Measurements from ENCODE around the gene APOBEC3C. TPM values are rescaled to one million over a fixed set of nuclear protein-coding genes. Genes with fewer than 3 reads are reported as not detected.
"Not testable (repeated sequence)": the region's sequence is repeated elsewhere in the genome, so short reads cannot be mapped to it uniquely, and the experiment has no call there.

The APOBEC3C gene
- total RNA-seq, 2 experiments from 2014 or later: 13.9 to 14.8 TPM

- H3K27me3 ChIP-seq (ENCODE audit: control insufficient read depth in 1 of 2, insufficient read depth in 2 of 2, low read length in 2 of 2); CTCF ChIA-PET; H3K9me3 ChIP-seq (ENCODE audit: control insufficient read depth in 1 of 2, insufficient read depth in 1 of 2, low read length in 2 of 2); H3K9me3 Mint-ChIP-seq; H3K27me3 Mint-ChIP-seq: not testable (repeated sequence)
- Histone ChIP-seq H3K27ac (ENCODE audit: low read depth in 1 of 2, low read length in 2 of 2) (peak within 1 kb of the TSS; percentile 55 to 63), H3K4me1 (ENCODE audit: insufficient read depth, low read length) (peaks cover 44% of the 10 kb centered on the region), H3K4me3 (ENCODE audit: low read length) (peak within 1 kb of the TSS; percentile 67), H3K36me3 (ENCODE audit: insufficient read depth, low read length) (peaks cover 18% of the 10 kb centered on the region)
- intact Hi-C loops (cut with DNase I, micrococcal nuclease): loop anchor here in 1 of 2 experiments (5.0 kb wide), 2 partner anchors 33 to 47 kb away; no protein-coding TSS in a partner anchor
- POLR2A ChIA-PET: interaction anchor here (0.7 to 1.0 kb wide), 2 partner anchors 13 to 49 kb away, joined by 3 to 4 read pairs; no protein-coding TSS in a partner anchor
- Mint-ChIP-seq H3K4me3 (peak within 1 kb of the TSS; percentile 88), H3K27ac (peak within 1 kb of the TSS; percentile 85), H3K4me1 (ENCODE audit: low read depth) (peaks cover 47% of the 10 kb centered on the region), H3K36me3 (ENCODE audit: low read depth) (peaks cover 17% of the 10 kb centered on the region)
- DNase-seq (peak; percentile 46 to 83 (median 52)), ATAC-seq (ENCODE audit: poor library complexity) (peak; percentile 89)
Measured at GRCh38 chr22:39040538-39041296, 26.7 kb downstream of the APOBEC3C start, which contains the start of gene APOBEC3F. Gene APOBEC3F (plus strand): TSS chr22:39040864. CDS start chr22:39040961, 97 bp downstream.

DNA sequence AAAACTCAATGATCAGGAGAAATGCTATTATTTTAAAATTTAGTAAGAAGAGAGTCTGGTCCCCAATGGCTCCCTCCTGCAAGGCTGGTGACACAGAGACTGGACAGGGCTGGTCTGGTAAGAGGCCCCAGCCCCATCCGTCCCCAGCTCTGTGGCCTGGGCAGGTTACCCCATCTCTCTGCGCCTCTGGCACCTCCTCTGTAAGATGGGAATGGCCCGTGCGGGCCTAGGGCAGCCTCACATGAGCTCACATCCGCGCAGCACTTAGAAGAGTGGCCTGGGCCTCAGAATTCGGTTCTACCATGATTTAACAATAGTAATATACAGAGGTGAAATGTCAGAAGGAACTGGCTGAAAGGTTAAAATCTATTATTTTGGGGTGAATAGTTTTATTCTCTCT, 27.9 kb downstream of the APOBEC3C start:
- no peaks in the 10 kb centered on the region for H3K27me3 Mint-ChIP-seq
- H3K4me1 Mint-ChIP-seq (ENCODE audit: low read depth): peaks cover 48% of the 10 kb centered on the region
- POLR2A ChIA-PET: no interaction called here
- Histone ChIP-seq H3K4me3 (ENCODE audit: low read length) (peak overlapping the region; percentile 67), H3K4me1 (ENCODE audit: insufficient read depth, low read length) (peaks cover 42% of the 10 kb centered on the region), H3K9me3 (ENCODE audit: control insufficient read depth in 1 of 2, insufficient read depth in 1 of 2, low read length in 2 of 2) (no peaks in the 10 kb centered on the region), H3K36me3 (ENCODE audit: insufficient read depth, low read length) (peaks cover 22% of the 10 kb centered on the region), H3K27me3 (ENCODE audit: control insufficient read depth in 1 of 2, insufficient read depth in 2 of 2, low read length in 2 of 2) (no peaks in the 10 kb centered on the region), H3K27ac (ENCODE audit: low read depth in 1 of 2, low read length in 2 of 2) (no peak overlapping the region)
- DNase-seq (no peak), ATAC-seq (ENCODE audit: poor library complexity) (no peak)
- no peaks in the 10 kb centered on the region for H3K9me3 Mint-ChIP-seq
- intact Hi-C loops (cut with DNase I, micrococcal nuclease): loop anchor here in 1 of 2 experiments (5.0 kb wide), 2 partner anchors 35 to 45 kb away; no protein-coding TSS in a partner anchor
- H3K4me3 Mint-ChIP-seq: peak overlapping the region; percentile 88
- H3K36me3 Mint-ChIP-seq (ENCODE audit: low read depth): peaks cover 28% of the 10 kb centered on the region
- TF ChIP-seq, protein P1, sequence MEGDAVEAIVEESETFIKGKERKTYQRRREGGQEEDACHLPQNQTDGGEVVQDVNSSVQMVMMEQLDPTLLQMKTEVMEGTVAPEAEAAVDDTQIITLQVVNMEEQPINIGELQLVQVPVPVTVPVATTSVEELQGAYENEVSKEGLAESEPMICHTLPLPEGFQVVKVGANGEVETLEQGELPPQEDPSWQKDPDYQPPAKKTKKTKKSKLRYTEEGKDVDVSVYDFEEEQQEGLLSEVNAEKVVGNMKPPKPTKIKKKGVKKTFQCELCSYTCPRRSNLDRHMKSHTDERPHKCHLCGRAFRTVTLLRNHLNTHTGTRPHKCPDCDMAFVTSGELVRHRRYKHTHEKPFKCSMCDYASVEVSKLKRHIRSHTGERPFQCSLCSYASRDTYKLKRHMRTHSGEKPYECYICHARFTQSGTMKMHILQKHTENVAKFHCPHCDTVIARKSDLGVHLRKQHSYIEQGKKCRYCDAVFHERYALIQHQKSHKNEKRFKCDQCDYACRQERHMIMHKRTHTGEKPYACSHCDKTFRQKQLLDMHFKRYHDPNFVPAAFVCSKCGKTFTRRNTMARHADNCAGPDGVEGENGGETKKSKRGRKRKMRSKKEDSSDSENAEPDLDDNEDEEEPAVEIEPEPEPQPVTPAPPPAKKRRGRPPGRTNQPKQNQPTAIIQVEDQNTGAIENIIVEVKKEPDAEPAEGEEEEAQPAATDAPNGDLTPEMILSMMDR (IDR thresholded peaks at IDR 0.05): no peak
- CTCF ChIA-PET: no interaction called here
- peak overlapping the region; percentile 85 for H3K27ac Mint-ChIP-seq

GRCh38 chr22:39043063-39043462, 29.0 kb downstream of the APOBEC3C start:
- H3K27ac Mint-ChIP-seq; ATAC-seq (ENCODE audit: poor library complexity); POLR2A ChIA-PET; H3K9me3 ChIP-seq (ENCODE audit: control insufficient read depth in 1 of 2, insufficient read depth in 1 of 2, low read length in 2 of 2); H3K4me3 ChIP-seq (ENCODE audit: low read length); H3K9me3 Mint-ChIP-seq; H3K27ac ChIP-seq (ENCODE audit: low read depth in 1 of 2, low read length in 2 of 2); H3K27me3 Mint-ChIP-seq; H3K27me3 ChIP-seq (ENCODE audit: control insufficient read depth in 1 of 2, insufficient read depth in 2 of 2, low read length in 2 of 2); CTCF ChIA-PET; DNase-seq: not testable (repeated sequence)
- peaks cover 37% of the 10 kb centered on the region for H3K4me1 ChIP-seq (ENCODE audit: insufficient read depth, low read length)
- Mint-ChIP-seq H3K36me3 (ENCODE audit: low read depth) (peaks cover 33% of the 10 kb centered on the region), H3K4me1 (ENCODE audit: low read depth) (peaks cover 42% of the 10 kb centered on the region), H3K4me3 (peak overlapping the region; percentile 30)
- peaks cover 22% of the 10 kb centered on the region for H3K36me3 ChIP-seq (ENCODE audit: insufficient read depth, low read length)
- intact Hi-C loops (cut with DNase I, micrococcal nuclease): loop anchor here in 1 of 2 experiments (5.0 kb wide), 2 partner anchors 36 to 44 kb away; no protein-coding TSS in a partner anchor

GRCh38 chr22:39045136-39045535, 31.1 kb downstream of the APOBEC3C start:
- Histone ChIP-seq H3K4me1 (ENCODE audit: insufficient read depth, low read length) (peaks cover 34% of the 10 kb centered on the region), H3K36me3 (ENCODE audit: insufficient read depth, low read length) (peaks cover 22% of the 10 kb centered on the region)
- peaks cover 29% of the 10 kb centered on the region for H3K4me1 Mint-ChIP-seq (ENCODE audit: low read depth)
- H3K9me3 ChIP-seq (ENCODE audit: control insufficient read depth in 1 of 2, insufficient read depth in 1 of 2, low read length in 2 of 2); H3K4me3 ChIP-seq (ENCODE audit: low read length); POLR2A ChIA-PET; H3K27ac Mint-ChIP-seq; H3K27ac ChIP-seq (ENCODE audit: low read depth in 1 of 2, low read length in 2 of 2); DNase-seq; H3K27me3 Mint-ChIP-seq; ATAC-seq (ENCODE audit: poor library complexity); H3K27me3 ChIP-seq (ENCODE audit: control insufficient read depth in 1 of 2, insufficient read depth in 2 of 2, low read length in 2 of 2); H3K4me3 Mint-ChIP-seq; intact Hi-C loops (cut with DNase I, micrococcal nuclease); CTCF ChIA-PET; H3K9me3 Mint-ChIP-seq: not testable (repeated sequence)
- peaks cover 33% of the 10 kb centered on the region for H3K36me3 Mint-ChIP-seq (ENCODE audit: low read depth)

DNA sequence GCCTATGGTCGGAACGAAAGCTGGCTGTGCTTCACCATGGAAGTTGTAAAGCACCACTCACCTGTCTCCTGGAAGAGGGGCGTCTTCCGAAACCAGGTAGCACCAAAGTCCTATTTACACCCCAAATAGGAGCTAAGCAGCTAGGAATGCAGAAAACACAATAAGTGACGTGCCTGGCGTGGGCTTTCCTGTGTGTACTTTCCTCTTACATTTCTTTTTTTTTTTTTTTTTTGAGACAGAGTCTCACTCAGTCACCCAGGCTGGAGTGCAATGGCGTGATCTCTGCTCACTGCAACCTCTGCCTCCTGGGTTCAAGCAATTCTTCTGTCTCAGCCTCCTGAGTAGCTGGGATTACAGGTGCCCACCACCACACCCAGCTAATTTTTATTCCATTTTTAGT, 35.4 kb downstream of the APOBEC3C start:
- H3K27ac ChIP-seq (ENCODE audit: low read depth in 1 of 2, low read length in 2 of 2); H3K36me3 ChIP-seq (ENCODE audit: insufficient read depth, low read length); H3K27ac Mint-ChIP-seq; POLR2A ChIA-PET; CTCF ChIA-PET; H3K4me3 Mint-ChIP-seq; H3K9me3 Mint-ChIP-seq; intact Hi-C loops (cut with DNase I, micrococcal nuclease); H3K27me3 ChIP-seq (ENCODE audit: control insufficient read depth in 1 of 2, insufficient read depth in 2 of 2, low read length in 2 of 2); H3K9me3 ChIP-seq (ENCODE audit: control insufficient read depth in 1 of 2, insufficient read depth in 1 of 2, low read length in 2 of 2); H3K4me3 ChIP-seq (ENCODE audit: low read length); H3K27me3 Mint-ChIP-seq; DNase-seq; H3K4me1 ChIP-seq (ENCODE audit: insufficient read depth, low read length); ATAC-seq (ENCODE audit: poor library complexity): not testable (repeated sequence)
- H3K36me3 Mint-ChIP-seq (ENCODE audit: low read depth): peaks cover 27% of the 10 kb centered on the region
- H3K4me1 Mint-ChIP-seq (ENCODE audit: low read depth): peaks cover 12% of the 10 kb centered on the region

DNA sequence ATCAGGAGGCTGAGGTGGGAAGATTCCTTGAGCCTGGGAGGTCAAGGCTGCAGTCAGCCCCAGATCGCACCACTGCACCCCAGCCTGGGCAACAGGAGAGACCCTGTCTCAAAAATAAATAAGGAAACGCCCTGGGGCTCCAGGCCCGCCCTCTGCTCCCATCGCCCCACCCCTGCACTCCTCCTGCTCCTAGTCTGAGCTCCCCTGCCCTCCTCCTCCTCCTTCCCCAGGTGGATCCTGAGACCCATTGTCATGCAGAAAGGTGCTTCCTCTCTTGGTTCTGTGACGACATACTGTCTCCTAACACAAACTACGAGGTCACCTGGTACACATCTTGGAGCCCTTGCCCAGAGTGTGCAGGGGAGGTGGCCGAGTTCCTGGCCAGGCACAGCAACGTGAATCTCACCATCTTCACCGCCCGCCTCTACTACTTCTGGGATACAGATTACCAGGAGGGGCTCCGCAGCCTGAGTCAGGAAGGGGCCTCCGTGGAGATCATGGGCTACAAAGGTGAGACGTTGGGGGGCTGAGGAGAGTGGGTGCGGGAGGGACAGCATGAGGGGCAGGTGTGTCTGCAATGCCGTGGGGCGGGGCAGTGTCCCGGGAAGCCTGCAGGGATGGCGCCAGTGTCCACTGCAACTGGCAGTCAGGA, 37.9 kb downstream of the APOBEC3C start:
- H3K36me3 ChIP-seq (ENCODE audit: insufficient read depth, low read length); intact Hi-C loops (cut with DNase I, micrococcal nuclease); H3K27me3 ChIP-seq (ENCODE audit: control insufficient read depth in 1 of 2, insufficient read depth in 2 of 2, low read length in 2 of 2); H3K9me3 Mint-ChIP-seq; H3K4me3 ChIP-seq (ENCODE audit: low read length); H3K4me1 ChIP-seq (ENCODE audit: insufficient read depth, low read length); H3K4me3 Mint-ChIP-seq; H3K27ac ChIP-seq (ENCODE audit: low read depth in 1 of 2, low read length in 2 of 2); H3K4me1 Mint-ChIP-seq (ENCODE audit: low read depth); CTCF ChIA-PET; ATAC-seq (ENCODE audit: poor library complexity); H3K27me3 Mint-ChIP-seq; H3K27ac Mint-ChIP-seq; DNase-seq; H3K9me3 ChIP-seq (ENCODE audit: control insufficient read depth in 1 of 2, insufficient read depth in 1 of 2, low read length in 2 of 2); POLR2A ChIA-PET; H3K36me3 Mint-ChIP-seq (ENCODE audit: low read depth): not testable (repeated sequence)
